ENCODE data around the gene WDR75.
"Not testable (repeated sequence)": the region's sequence is repeated elsewhere in the genome, so short reads cannot be mapped to it uniquely, and the experiment has no call there.

The WDR75 gene

DNA sequence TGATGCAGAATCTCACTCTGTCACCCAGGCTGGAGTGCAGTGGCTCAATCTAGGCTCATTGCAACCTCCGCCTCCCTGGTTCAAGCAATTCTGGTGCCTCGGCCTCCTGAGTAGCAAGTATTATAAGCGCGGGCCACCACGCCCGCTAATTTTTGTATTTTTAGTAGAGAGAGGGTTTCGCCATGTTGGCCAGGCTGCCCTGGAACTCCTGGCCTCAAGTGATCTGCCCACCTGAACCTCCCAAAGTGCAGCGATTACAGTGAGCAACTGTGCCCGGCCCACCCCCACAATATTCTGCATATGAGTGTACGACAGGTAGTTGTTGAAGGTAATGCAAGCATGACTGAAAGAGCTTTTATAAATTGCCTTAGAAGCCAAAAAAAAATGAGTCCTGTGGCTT lies 1.2 kb downstream of the WDR75 start:
- peak in 1 of 2 experiments; percentile 1 for DNase-seq

DNA sequence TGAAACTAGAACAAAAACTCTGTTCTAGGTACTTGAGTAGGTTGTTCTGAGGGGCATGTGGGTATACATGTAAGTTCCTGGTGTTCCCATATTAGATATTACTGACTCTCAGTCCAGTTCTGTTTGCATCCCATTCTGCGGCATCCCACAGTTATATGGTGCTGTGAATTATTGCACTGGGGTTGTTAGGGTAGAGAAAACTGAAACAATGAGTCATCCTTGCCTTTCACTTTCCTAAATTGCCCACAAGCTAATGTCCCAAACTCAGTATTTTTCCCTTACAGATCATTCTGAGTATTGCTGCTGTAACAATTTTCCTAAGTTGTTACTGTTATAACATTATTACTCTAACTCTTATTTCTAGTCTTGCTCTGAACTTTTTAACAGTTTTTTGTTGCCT lies 3.0 kb downstream of the WDR75 start:
- no peak for DNase-seq

DNA sequence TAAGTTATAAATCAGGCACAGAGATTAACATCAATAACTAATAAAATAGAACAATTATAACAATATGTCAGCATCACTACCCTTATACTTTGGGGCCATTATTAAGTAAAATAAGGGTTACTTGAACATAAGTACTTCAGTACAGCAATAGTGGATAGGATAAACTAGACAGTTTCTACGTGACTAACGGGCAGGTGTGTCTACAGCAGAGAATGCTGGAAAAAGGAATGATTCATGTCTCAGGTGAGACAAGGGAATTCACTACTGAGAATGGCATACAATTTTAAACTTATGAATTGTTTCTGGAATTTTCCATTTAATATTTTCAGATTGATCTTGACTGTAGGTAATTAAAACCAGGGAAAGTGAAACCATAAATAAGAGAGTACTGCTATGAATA lies 5.5 kb downstream of the WDR75 start:
- DNase-seq = no peak

DNA sequence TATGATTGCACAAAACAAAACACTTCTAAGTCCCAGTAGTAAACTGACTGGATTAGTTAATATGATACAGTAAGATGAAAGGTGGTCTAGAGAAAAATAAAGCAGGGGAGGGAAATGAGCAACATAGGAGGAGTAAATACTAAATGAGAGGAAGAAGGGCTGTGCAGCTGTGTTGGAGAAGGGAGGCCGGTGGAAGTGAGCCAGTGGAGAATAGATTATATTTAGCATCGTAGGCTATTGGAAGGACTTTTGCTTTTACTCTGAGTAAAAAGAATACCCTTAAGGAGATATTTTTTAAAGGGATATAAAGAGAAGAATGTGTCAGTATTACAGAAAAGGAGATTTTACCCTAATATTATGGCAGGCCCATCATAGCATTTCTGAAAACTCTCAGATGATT lies 12.7 kb downstream of the WDR75 start:
- no peak for DNase-seq

DNA sequence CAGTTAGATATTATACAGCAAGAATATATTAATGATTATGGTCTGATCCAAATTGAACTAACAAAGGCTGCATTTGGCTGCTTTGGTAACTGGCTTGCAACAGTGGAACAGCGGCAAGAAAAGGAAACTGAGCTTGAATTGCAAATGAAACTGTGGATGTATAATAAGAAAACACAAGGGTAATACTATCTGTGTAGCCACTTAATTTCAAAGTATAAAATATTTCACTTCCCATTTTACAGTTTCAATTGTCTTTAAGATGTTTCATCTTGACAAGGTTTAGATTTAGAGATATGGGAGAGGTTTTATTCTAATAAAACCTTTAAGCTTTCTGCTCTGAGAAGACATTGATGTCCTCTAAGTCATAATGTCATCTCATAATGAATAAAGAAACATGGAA lies 23.8 kb downstream of the WDR75 start:
- no peak for DNase-seq

DNA sequence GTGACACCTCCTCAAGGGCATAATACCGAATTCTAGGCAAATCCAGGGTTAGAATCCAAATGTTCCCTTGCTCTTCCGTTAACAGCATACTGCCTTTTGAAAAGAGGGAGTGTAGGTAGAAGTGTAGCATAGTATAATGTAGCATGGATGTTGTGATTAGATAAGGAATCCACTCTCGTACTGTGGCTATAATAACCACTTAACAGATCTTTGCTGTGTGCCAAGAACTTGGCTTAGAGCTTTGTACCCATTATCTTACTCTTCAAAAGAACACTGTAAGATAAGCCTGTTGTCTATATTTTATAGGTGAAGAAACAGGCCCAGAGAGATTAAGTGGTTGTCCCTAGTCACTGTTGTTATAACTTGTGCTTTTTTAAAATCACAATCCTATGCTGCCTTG lies 24.2 kb downstream of the WDR75 start:
- DNase-seq = no peak

DNA sequence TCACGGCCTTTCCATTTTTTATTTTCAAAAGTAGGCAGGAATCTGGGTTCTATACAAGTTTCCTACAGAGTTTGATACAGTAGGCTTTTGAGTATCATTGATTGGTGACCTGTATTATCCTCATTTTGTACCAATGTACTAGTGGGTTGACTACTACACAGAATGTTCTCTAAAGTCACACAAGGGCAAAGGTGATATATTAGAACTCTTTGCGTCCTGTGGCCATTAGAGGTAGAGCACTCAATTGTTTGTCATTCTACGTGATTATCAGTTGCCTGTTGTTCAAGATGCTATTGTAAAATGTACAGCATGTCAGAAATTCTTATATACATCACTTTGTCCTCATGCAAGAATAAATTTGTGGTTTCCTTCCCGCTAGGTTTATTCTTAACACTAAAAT lies 24.8 kb downstream of the WDR75 start:
- DNase-seq = no peak

DNA sequence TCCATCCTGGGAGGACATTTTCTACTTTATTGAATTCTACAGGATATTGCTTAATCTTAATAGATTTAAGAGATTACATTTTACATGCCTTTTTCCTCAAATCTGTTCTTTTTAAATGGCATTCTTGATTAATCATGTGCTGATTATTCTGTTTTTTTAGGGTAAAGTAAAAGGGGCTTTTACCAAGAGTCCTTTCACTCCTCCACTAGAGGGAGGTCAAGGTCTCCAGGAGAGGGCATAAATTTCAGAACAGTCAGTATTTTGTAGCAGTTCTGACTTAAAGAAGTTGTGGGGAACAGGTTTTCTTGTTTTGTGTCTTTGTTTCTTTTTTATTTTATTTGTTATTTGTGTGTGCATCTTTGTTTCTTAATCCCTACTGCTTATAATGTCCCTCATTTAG lies 25.4 kb downstream of the WDR75 start:
- no peak for DNase-seq

DNA sequence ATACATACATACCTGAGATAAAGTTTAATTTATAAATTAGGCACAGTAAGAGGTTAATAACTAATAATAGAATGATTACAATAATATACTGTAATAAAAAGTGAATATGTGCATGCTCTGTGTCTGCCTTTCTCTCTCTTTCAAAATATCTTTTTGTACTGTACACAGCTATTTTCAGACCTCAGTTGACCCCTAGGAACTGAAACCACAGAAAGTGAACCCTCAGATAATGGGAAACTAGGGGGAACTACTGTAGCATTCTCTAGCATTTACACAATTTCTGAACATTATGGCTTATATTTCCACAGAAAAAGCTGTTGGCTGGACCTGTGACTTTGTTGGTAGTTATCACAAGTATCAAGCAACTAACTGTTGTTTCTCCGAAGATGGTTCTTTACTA lies 25.9 kb downstream of the WDR75 start:
- DNase-seq = no peak

DNA sequence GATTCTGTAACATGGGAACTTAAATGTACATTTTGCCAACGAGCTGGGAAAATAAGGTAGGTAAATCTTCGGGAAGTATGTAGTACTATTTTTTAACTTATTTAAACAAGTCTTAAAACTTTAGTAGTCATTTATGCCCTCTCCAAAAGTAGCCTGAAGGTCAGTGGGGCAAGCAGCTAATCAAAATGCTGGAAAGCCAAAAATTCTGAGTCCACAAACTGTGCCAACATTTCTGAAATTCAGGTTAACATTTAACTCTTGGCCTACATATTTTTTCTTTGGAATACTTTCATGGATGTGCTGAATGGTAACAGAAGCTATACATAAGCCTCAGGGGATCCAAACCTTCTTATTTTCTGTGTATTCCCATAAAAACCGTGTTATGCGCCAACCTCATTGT lies 26.3 kb downstream of the WDR75 start:
- DNase-seq = no peak

DNA sequence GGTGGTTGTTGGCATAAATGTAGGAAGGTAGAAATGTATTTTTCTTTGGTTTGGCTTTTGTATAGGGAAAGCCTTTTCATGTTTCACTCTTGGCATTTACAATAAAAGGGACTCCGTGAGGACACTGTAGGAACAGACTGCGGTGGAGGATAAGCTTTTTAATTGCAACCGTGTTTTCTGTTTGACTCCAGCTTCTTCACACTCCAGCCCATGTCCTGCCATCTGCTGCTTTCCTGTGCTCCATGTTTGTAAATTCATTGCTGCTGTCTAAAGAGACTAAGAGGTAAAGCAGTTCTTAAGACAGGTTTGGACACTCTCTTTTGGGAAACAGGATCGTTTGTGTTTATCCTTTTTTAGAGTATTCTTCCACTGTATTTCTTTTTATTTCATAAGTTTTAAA lies 33.3 kb downstream of the WDR75 start:
- no peak for DNase-seq

DNA sequence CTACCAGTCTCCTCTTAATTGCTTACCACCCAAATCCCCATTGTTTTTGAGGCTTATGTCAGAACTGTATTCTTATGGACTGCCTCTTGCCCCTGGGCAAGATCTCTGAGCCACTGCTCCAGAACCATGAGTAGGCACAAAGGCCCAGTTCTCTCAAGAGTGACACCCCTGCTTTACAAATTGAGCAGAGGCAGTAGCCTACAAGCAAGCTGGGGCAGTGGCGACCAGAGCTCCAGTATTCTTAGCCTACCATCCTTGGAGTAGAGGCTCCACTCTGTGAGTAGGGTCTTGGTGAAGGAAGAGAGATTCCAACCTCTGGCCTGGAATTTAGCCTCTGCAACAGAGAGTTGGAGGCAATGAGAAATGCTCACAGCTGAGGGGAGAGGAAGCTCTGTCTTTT lies 36.5 kb downstream of the WDR75 start:
- no peak for DNase-seq

DNA sequence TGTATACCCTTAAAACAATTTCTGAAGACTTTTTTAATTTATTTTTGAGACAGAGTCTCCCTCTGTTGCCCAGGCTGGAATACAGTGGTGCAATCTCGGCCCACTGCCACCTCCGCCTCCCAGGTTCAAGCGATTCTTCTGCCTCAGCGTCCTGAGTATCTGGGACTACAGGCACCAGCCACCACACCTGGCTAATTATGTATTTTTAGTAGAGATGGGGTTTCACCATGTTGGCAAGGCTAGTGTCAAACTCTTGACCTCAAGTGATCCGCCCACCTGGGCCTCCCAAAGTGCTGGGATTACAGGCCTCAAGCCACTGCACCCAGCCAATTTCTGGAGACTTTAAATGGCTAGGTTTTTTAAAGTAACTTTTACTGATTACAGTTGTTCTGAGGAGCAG lies 37.0 kb downstream of the WDR75 start:
- DNase-seq = not testable (repeated sequence)

DNA sequence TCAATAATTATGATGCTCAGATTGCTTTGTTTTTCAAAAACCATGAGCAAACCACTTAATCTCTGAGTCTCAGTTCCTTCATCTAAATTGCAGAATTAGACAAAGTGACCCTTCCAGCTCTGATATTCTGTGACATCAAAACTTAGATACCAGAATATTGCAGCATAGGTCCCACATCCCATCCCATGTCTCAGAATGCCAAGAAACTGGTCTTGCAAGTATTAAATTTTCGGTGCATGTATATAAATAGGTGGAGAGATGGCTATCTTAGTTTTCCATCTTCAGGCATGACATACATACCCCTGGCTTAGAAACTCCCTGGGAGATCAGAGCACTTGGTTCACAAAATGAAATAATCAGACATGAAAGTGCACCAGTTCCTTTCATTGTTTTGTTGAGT lies 39.8 kb downstream of the WDR75 start:
- DNase-seq = no peak

DNA sequence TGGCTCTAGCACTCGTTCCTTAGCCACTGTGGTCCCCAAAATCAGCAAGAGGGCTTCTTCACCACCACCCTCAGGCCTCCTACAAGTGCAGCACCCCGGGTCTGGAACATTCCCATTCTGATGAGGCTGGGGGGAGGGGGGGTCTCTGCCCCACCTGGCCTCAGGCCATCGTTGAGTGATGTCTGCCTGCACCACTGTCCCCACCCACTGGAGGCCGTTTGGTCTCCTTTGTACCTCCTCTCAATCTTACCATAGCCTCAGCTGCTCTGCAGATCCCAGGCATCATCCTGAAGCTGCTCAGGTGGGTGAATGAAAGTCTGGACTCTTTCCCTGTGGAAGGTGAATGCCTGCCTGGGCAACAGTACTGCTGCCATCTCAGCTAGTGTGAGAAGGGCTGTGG lies 42.3 kb downstream of the WDR75 start:
- no peak for DNase-seq

DNA sequence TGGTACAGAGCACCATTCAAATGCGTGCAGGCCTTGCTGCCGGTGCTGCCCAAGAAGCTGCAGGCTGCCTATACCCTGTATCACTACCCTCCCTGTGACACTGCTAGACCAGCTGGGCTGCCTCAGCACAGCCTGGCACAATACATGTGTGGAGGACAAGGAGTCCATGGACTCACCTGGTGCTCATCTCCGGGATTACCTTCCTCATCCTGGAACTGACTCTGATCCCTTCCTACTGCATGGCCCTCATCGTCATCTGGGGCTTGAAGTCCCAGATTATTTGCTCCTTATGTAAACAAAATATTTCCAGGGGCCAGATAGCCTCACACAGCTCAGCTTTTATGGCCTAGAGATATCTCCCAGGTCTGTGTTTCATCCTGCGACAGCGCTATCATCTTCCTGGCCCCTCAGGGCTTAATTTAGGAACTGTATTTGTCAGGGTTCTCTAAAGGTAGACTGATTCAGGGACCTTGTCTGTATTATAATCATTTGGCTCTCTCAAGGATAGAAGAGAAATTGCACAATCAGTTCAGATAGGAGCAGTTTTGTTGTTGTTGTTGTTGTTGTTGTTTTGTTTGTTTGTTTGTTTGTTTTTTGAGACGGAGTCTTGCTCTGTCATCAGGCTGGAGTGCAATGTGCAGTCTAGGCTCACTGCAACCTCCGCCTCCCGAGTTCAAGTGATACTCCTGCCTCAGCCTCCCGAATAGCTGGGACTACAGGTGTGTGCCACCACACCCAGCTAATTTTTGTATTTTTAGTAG lies 42.9 kb downstream of the WDR75 start:
- no peak for DNase-seq

DNA sequence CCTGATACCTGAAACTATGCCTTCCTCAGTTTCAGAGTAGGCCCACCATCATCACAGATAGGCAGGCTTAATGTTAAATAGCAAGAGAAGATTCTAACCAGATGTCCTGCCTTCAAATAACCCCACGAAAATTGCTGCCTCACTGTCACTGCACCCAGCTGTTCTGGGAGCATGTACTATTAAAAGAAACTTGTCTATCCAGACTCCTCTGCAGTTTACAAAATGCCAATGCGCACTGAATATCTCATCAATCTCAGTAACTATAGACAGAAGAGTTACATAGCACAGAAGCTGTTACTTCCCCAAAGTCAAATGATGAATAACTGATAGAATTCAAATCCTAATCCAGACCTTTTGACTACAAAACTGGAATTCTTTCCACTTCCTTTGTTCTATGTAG lies 43.9 kb downstream of the WDR75 start:
- no peak for DNase-seq

DNA sequence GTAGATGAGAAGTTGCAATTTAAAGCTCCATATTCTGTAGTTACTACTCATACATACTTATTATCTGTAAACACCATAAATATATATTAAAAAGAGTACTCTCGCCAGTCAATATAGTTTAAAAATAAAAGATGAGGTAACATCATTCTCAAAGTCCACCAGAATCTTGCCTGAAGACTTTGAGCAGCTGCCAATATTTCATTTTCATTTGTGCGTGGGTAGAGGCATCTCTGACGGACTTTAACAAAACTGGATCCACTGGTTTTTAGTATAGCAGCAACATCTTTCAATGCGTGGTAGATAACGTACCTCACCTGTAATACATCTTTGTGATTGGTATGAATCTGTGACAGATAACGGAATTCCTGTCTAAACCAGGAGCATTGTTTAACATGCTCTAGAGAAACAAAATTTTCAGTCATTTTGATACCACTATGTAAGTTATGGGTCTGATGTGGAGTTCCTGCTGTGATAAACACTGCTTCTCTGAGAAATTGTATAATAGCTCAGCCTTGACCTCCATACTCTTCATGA lies 45.0 kb downstream of the WDR75 start:
- no peak for DNase-seq

DNA sequence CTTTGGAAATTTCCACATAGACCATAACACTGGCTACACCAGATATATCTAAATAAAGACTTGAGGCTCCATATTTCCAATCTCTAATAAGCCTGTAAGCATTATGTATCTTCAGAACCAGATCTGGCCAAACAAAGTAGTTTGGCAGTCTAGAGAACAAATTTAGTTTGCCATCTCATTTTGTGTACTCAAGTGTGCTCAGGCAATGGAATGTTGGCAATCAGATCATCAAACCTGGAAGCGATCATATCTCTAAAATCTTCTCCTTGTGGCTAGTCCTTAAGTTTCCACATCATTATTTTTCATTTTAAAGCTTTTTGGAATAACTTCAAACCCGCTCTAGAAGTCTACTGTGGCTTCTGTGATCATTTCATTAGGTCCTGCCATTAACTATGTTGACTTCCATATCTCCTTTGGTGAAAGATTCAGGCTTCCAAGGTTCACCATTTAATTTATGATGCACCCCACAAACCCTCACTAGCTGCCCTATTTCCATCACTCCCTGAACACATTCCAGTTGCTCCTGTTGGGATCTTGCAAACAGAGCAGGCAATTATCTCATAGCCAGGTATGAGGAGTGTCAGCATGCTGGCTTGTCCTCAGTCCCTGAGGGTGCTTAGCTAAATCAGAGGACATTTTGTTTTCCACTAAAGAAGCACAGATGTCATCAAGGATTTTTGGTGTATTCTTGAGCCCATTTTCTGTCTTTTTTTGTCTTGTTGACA lies 46.2 kb downstream of the WDR75 start:
- no peak for DNase-seq

DNA sequence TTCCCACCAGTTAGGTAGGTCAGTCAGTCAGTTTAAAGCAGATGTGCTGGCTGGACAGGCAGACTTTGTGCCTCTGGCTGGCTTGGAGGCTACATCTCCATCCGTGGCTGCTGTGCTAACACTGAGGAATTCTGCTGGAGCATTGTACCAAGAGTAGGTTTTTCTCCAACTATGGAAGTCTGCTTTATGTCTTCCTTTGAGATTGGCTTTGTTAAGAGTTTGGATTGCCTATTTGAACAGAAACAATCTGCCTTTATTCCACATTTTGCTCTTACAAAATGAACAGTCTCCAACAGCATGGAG lies 46.7 kb downstream of the WDR75 start:
- no peak for DNase-seq

DNA sequence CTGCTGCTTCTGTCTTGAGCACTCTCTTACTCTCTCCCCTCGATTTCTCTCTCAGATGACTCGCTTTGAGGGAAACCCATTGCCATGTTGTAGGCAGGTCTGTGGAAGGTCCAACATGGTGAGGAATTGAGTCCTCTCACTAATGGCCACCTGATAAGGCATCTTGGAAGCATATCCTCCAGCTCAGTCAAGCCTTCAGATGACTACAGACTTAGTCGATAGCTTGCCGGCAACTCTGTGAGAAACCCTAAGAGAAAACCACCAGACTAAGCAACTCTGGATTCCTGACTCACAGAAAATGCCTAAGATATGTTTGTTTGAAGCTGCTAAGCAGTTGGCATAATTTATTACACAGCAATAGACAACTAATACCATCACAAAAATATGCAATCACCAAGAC lies 51.2 kb downstream of the WDR75 start:
- DNase-seq = no peak

DNA sequence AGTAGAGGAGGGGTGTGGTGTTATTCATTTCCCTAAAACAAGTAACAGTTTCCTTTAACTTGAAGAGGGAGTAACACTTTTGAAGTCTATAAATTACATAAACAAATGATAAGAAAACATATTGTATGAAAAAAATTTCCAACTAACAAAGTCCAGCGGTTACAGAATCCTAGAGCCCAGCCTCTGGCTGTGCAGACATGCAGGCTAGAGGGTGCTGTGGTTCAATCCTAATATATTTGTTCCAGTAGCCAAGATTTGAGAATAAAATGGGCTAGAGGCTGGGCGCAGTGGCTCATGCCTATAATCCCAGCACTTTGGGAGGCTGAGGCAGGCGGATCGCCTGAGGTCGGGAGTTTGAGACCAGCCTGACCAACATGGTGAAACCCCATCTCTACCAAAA lies 56.9 kb downstream of the WDR75 start:
- DNase-seq = no peak

DNA sequence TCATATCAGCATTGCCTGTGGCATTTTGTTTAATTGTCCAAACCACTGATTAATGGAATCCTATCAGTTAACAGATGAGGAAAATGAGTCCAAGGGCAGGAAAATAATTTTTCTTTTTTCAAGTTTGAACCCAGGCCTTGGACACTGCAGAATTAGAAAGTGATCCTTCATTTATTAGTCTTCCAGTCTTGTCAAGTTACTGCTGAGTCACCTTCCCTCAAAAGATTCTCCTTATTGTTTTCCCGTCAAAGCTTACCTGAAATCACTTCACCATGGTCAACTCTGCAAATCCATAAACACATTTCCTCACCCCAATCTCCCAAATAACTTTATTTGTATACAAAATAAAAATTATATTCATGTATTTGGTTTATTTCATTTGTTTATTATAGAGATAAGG lies 57.9 kb downstream of the WDR75 start:
- DNase-seq = no peak

DNA sequence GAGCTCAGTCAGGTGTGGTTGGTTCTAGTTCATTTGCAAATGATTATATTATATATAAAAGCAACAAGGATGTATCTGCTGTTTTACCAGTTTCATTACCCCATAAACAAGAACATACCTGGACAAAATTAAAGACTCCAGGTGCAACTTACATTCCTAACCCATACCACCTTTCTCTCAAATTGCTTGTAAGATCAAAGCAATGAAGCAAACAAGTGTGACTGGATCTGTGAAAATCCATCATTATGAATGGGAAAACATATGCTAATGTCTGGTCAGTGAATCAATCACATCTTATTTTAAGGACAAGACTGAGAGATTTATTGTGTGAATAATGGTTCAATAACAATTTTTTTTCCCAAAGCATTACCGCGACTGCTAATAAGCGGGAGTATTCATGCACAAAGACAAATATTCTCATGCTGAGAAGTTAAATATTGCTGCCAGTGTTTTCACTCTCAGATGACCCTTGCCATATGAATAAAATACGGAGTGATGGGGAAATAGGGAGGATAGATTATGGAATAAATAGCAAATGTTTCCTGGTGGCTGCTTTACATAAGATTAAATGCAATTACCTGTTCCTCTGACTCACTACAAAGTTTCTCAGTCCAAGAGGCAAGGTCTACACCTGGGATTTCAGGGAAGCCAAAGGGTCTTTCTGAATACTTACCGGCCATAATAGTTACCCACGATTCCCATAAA lies 59.3 kb downstream of the WDR75 start:
- DNase-seq = no peak

Measured in activated CD4-positive, alpha-beta T cell treated with anti-CD3 and anti-CD28 coated beads, Interleukin-2, amount 50 U/mL, for 4 hours (primary cell).